ENCODE measurements around the gene INTS6L.

The INTS6L gene, protein sequence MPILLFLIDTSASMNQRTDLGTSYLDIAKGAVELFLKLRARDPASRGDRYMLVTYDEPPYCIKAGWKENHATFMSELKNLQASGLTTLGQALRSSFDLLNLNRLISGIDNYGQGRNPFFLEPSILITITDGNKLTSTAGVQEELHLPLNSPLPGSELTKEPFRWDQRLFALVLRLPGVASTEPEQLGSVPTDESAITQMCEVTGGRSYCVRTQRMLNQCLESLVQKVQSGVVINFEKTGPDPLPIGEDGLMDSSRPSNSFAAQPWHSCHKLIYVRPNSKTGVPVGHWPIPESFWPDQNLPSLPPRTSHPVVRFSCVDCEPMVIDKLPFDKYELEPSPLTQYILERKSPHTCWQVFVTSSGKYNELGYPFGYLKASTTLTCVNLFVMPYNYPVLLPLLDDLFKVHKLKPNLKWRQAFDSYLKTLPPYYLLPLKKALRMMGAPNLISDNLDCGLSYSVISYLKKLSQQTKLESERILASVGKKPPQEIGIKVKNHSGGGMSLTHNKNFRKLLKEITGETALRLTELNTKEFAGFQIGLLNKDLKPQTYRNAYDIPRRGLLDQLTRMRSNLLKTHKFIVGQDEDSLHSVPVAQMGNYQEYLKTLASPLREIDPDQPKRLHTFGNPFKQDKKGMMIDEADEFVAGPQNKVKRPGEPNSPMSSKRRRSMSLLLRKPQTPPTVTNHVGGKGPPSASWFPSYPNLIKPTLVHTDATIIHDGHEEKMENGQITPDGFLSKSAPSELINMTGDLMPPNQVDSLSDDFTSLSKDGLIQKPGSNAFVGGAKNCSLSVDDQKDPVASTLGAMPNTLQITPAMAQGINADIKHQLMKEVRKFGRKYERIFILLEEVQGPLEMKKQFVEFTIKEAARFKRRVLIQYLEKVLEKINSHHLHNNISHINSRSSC

DNA sequence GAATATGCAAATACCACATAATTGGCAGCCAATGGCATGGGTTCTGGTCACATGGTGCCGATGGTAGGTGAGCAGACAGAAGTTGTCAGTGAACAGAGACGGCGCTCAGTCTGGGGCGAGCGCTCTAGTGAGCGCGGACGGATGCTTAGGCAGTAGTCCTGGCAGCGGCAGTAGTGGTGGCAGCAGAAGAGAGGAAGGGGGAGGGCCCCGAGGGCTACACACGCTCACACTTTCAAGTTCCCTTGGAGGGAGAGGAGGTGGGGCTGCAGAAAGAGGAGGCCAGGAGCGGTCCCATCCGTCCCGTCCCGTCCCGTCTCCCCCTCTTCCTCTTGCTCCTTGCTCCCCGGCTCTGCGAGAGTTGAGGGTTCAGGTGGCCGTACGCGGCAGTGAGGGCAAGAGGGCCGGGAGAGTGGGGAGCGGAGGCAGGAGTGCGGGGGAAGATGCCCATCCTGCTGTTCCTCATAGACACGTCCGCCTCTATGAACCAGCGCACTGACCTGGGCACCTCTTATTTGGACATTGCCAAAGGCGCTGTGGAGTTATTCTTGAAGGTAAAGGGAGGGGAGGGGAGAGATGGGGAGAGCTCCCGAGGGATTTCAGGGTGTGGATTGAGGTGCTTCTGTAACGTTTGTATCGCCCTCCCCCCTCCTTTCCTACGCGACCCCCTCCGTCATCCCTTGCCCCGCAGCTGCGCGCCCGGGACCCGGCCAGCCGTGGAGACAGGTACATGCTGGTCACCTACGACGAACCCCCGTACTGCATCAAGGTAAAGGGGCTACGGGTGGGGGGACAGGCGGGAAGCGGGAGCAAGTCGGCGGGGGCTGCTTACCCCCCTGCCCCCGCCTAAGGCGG lies at the start of gene INTS6L:
TSS of gene INTS6L (plus strand) at position 108 of the 852 bp plus-strand sequence. CDS start at position 441, 333 bp downstream.
- peak; percentile 67 for DNase-seq (ENCODE audit: extremely low read depth in 1 of 2, low read depth in 1 of 2)

DNA sequence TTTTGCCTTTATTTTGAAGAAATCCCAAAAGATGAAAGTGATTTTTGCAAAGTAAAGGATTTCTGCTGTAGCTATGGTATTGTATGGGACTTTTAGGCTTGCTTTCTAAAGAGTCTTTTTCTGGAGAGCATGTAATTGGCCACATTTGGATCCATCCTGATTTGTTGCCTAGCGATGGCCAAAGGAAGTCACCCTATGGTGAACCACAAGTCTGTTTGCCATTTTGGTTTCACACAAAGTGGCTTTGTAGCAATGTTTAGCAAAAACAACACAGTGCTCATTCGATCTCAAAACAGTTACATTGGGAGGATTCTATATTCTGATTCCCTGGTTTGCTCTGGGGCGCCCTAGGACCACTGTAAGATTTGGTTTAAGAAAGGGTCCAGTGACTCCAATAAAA lies 44.1 kb upstream of the INTS6L start:
- no peak for DNase-seq (ENCODE audit: extremely low read depth in 1 of 2, low read depth in 1 of 2)

DNA sequence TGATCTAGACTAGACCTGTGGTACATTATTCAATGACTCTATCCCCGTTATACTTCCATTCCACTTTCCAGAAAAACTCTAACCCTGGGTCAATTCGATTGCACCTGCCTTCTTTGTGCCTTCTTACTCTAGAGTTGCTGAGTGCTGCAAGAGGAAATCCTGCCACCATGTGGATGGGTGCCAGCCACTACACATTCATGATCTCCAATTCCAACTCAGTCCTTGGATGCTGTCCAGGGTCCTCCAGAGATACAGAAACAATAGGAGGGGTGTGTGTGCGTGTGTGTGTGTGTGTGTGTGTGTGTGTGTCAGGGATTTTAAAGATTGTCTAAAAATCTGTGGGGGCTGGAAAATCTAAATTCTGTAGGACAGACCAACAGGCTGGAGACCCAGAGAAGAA lies 42.9 kb upstream of the INTS6L start:
- DNase-seq (ENCODE audit: extremely low read depth in 1 of 2, low read depth in 1 of 2), result no peak

DNA sequence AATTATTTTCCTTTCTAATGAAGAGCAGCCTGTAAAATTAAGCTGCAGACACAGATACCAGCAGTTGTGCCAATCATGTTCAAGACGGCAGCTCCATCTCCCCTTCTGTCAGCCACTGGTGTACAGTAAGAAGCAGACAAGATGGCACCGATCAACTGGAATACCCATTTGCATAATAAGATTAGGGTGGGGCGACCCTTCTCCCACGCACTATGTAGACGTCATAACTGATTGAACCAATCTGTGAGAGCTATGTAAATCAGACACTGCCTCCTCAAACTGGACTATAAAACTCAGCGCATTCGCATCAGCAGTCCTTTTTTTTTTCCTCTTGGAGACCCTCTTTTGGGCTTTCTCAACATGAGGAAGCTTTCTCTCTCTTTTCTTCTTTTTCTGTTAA lies 40.4 kb upstream of the INTS6L start:
- DNase-seq (ENCODE audit: extremely low read depth in 1 of 2, low read depth in 1 of 2), result no peak

DNA sequence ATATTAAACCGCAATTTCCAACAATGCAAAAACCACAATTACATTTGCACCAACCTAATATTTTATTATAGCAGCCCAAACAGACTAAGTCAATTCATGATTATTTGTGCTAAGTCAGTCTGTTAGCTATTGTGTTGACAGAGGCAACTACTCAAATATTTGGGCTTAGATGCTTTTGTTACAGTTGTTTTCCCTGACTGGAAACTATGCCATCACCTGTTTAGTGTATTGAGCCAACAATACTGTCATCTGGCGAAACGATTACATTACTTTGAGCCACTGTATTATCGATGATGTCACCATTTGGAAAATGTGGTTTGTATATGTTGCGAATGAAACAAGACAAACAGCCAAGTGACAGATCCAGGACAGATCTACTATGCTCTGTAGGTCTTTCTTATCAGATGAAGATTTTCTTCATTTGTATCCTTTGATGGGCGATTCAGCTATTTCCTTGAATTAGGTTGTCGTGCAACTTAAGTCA lies 38.7 kb upstream of the INTS6L start:
- no peak for DNase-seq (ENCODE audit: extremely low read depth in 1 of 2, low read depth in 1 of 2)

DNA sequence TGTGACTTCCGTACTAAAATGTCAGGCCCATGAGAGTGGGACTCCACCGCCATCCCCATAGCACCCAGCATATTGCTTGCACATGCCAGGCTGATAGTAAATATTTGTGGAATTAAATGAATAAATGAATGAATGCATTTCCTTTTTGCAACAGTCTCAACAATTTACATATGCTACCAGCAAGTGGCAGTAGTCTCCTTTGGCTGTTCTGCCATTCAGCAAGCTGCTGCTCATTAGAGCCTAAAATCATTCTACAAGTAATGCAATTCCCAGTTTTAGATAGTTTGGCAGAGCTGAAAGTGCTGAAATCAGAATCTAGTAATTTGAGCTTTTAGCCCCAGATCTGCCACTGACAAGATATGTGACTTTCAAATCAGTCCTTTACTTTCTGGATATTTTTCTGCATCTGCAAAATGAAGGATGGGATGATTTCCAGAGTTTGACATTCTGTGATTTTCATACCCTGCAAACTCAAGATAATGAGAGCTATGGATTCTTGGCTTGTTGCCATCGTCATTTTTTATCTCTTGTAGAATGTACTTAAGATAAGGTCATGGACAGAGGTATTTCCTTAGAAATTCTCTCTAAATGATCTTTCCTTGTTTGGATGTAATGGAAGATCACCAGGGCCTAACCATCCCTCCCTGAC lies 35.7 kb upstream of the INTS6L start:
- DNase-seq (ENCODE audit: extremely low read depth in 1 of 2, low read depth in 1 of 2), result no peak

DNA sequence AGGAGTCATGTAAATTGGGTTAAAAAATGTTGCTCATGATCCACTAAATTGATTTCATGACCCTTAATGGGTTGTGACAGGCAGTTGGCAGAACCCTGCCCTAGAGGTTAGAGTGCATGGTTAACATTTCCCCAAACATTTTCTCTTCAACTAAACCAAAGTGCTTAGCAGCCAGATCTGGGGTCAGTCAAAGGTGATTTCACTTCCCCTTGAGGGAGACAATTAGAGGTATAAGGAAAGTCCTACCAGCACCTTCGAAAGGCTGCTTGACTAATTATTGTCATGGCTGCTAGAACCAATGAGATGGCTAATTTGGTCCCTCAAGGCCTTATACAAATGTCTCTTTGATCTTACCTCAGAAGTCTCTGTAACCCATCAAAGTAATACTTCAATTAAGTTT lies 30.9 kb upstream of the INTS6L start:
- DNase-seq (ENCODE audit: extremely low read depth in 1 of 2, low read depth in 1 of 2), result no peak

DNA sequence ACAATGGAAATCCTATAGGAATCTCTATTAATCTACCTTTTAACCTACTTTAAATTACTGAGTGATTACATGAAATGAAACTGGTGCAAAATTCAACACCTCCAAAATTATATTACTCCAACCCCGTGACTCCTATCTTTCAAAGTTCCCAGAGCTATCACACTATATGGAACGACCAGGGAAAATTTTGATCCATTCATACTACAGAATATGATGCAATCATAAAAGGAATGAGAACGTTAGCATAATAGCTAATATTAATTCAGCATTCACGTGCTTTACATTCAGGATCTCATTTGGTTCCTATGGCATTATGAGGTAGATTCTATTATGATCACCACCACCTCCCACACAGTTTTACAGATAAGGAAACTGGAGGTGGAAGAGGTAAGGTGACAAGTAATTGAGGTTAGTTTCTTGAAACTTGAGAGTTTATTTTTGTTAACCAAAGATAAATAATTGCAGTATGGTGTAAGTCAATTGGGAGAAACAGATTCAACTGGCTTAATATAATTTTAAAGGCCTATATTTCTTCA lies 29.4 kb upstream of the INTS6L start:
- DNase-seq (ENCODE audit: extremely low read depth in 1 of 2, low read depth in 1 of 2), result no peak

DNA sequence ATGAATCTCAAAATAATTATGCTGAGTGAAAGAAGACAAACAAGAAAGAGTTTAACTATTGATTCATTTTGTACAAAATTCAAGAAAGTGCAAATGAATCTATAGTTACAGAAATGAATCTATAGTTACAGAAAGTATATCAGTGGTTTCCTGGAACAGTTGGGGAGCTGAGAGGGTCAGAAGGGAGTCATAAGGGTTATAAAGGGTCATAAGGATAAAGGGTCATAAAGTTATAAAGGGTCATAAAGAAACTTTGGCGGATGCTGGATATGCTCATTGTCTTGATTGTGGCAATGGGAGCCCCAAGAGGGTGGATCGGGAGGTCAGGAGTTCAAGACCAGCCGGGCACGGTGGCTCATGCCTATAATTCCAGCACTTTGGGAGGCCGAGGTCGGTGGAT lies 26.0 kb upstream of the INTS6L start:
- DNase-seq (ENCODE audit: extremely low read depth in 1 of 2, low read depth in 1 of 2), result no peak

DNA sequence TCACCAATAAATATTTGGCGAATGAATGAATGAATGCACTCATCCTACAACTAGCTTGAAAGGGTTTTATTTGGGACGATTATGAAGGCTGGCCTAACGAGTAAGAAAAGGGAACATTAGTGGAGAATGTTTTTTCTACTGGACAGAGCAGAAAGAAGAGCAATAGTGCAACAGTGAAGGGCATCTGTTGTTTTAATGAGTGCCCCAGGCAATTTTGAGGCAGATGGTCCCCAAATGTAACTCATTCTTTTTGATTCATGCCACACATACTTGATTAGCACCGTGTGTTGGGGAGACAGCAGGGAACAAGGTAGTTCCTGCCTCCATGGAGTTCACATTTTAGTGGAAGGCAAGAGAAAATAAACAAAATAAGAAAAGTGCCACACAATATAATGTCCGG lies 22.7 kb upstream of the INTS6L start:
- no peak for DNase-seq (ENCODE audit: extremely low read depth in 1 of 2, low read depth in 1 of 2)

DNA sequence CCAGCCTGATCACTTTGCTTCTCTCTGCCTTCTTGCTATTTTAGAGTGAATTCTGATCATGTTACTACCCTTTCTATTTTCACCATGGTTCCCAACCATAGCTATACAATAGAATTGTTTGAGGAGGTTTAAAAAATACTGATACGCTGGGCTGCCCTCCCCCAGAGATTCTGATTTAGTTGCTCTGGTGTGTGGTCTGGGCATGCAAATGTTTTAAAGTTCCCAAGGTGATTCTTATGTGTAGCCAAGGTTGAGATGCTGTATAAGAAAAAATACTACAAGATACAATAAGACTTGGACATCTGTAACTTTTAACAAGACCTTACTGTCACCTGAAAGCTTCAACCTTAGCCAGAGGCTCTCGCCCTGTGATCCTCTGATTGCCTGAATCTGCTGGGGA lies 22.2 kb upstream of the INTS6L start:
- DNase-seq (ENCODE audit: extremely low read depth in 1 of 2, low read depth in 1 of 2), result no peak

DNA sequence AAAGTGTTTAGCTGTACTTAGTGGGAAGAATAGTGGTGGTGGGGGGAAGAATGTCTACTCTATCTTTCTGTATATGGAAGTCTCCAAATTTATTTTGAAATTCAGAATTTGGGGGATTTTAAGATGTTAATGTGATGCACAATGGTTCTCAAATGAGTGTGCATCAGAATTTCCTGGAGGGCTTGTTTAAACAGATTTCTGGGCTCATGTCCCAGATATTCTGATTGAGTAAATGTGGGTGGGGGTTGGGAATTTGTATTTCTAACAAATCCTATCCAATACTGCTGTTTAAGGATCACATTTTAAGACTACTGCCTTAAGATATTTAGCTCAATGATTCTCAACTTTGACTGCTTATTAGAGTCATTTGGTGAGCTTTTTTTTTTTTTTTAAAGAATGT lies 15.1 kb upstream of the INTS6L start:
- no peak for DNase-seq (ENCODE audit: extremely low read depth in 1 of 2, low read depth in 1 of 2)

DNA sequence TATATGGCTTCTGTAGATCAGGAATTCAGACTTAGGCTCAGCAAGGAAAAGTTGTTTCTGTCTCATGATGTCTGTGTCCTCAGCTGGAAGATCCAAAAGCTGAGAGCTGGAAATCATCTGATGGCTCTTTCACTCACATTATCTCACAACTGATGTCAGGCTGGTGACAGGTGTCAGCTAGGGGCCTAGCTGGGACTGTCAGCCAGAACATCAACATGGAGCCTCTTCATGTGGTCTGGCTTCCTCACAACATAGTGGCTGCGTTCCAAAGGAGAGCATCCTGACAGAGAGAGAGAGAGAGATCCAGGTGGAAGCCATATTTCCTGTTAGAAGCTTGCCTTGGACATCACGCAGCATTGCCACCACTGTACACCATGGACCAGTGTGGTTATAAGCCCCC lies 10.6 kb upstream of the INTS6L start:
- DNase-seq (ENCODE audit: extremely low read depth in 1 of 2, low read depth in 1 of 2), result no peak

DNA sequence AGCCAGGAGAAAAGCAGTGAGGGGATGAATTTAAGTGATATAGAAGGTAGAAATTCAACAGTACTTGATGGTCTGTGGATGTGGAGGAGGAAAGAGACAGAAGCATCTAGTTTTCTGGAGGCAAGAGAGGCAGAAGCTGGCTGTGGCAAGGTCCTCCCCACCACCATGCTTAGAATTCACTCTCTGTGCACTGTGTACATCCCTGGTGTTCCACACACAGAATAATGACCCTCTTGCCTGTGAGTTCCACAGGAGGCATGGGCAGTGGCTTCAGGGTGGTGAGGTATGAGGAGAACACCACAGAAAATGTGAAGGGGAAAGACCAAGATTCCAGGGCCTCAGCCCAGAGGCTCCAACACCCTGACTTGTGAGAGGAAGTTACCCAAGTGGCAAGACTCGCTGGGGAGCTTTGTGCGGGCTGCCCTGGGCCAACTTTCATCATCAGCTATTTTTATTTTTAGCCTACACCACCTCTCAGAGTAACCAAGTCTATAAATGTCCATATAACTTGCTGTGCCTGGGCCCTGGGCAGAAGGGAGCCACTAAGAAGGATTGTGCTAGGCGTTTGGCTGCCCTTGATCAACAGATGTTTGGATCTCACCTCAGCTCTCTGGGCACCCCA lies 7.8 kb upstream of the INTS6L start:
- DNase-seq (ENCODE audit: extremely low read depth in 1 of 2, low read depth in 1 of 2), result no peak

DNA sequence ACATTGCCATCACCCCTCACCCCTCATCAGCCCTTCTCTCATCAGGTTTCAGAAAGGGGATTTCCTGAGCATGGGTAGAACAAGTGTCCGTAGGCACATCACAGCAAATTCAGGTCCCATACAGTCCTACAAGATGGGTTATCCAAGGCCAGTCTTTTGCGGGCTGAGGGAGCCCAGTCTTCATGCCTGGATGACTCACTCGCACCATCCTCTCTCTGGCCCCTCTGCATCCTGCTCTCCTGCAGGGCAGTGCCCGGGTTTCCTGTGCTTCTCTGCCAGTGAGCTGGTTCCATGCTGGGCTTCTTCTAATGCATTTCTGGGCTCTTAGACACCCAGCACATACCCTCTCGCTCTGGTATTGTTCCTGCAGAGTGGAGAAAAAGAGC lies 7.3 kb upstream of the INTS6L start:
- no peak for DNase-seq (ENCODE audit: extremely low read depth in 1 of 2, low read depth in 1 of 2)

DNA sequence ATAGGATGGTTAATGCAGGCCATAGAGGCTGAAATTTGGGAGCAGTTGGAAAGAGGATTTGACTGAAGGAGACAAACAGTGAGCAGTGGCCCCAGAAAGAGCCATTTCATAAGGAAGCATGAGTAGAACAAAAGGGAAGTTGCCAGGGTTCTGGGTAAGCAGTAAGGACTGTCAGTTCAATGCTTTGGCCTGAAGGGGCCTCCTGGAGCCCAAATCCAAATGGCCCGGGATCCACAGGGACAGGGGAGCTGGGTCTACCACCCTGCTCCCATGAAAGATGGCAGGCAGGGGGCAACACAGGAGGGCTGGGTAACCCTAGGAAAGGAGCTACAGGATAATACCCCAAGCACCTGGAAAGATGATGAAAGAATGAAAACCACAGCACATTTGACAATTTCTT lies 4.1 kb upstream of the INTS6L start:
- no peak for DNase-seq (ENCODE audit: extremely low read depth in 1 of 2, low read depth in 1 of 2)

DNA sequence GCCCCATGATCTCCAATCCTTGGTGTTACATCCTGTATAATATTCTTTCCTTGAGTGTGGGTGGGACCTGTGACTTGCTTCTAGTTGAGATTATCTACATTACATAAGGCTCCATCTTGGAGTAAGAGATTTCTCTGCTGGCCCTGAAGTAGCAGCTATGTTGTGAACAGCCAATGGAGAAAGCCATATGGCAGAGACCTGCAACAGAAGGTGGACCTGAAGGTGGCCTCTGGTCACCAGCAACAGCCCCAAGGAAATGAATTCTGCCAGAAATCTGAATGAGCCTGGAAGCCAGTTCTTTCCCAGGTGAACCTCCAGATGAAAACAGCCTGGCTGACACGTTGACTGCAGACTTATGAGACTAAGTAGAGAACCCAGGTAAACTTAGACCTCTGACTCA lies 2.3 kb upstream of the INTS6L start:
- DNase-seq (ENCODE audit: extremely low read depth in 1 of 2, low read depth in 1 of 2), result no peak

DNA sequence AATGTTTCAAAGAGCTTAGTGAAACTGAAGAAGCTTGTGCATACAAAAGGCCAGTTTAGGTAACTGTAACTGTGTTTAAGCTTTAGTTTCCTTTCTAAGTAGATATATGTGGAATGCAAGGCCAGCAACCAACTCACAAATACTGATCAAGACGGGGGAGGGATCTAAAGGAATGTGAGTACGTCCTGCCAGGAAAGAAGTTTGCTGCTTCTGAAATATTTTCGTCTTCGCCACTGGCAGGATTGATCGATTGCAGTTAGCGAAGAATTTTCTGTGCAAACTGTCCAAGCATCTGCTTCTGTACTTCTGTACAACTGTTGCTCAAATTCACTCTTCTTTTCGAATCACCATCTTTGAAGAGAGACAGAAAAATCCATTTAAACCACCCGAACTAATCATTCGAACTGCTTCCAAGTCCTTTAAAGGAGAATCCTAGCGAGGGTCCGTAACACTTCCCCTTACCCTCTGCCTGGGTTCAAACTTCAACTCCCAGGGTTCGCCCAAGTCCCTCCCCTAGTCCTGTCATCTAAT lies 373 bp upstream of the INTS6L start:
- no peak for DNase-seq (ENCODE audit: extremely low read depth in 1 of 2, low read depth in 1 of 2)

DNA sequence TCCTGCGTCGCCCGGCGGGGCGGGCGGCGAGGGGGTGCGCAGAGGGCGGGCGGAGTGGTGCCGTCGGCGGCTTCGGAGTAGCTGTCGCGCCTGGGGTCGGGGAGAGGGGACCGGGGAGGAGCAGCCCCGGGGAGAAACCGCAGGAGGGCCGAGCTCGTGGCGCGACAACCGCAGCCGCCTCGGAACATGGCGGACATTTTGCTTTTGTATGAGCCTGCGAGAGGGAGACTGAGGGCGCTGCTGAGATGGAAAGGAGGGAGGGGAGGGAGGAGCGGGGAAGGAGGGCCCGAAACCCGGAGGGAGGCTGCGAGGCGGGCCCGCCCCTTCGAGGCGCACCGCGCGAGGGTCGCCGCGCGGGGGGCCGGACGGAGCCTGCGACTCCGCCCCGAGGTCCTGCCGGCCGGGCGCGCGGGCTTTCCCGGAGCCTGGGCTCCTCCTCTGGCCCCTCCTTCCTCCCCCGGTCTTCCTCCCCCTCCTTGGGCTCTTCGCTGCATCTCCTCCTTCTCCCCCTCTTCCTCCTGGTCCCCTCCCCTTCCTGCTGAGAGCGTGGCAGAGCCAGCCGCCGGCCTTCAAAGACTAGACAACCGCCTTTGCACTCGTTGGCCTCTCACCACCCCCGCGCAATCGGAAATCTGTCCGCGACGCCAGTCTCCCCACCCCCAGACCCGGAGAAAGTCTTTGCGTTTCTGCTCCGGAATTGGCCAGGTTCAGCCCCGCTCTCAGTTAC lies 1.1 kb downstream of the INTS6L start:
- DNase-seq (ENCODE audit: extremely low read depth in 1 of 2, low read depth in 1 of 2), result peak; percentile 64 to 66
